CD14-positive monocyte (primary cell): ENCODE data around the gene BBS5. TPM values are rescaled to one million over a fixed set of nuclear protein-coding genes. Genes with fewer than 3 reads are reported as not detected.

Source experiments
- DNase-seq, 3 donors: peaks; one replicate each; pipeline ENCODE4 v3.0.0-alpha.2; 2011 to 2022
- H2AFZ ChIP-seq: 2 replicates; pipeline ENCODE4 v1.6.0; 2012; ENCODE audit warnings: mild to moderate bottlenecking, low read depth, low read length, inconsistent platforms; ENCODE audit not compliant: insufficient read depth, poor library complexity, severe bottlenecking
- H3K27ac ChIP-seq, 2 donors: 1 replicate in 1 of 2; 2 replicates in 1 of 2; pipeline ENCODE4 v1.5.1; 2012 to 2013; ENCODE audit warnings: low read length in 2 of 2, control low read depth in 1 of 2, inconsistent platforms in 1 of 2, low read depth in 1 of 2, mild to moderate bottlenecking in 1 of 2
- H3K27me3 ChIP-seq, 2 donors: one replicate each; pipeline versions ENCODE4 v1.6.0 to v1.6.1; 2011 to 2013; ENCODE audit warnings: low read length in 2 of 2; ENCODE audit not compliant: control insufficient read depth in 2 of 2, insufficient read depth in 2 of 2
- H3K36me3 ChIP-seq, 2 donors: replicated peaks in 1 of 2; 1 replicate in 1 of 2; 2 replicates in 1 of 2; pipeline versions ENCODE4 v1.5.1 to v1.6.1; 2012 to 2013; ENCODE audit warnings: low read length in 2 of 2, control low read depth in 1 of 2, inconsistent platforms in 1 of 2, mild to moderate bottlenecking in 1 of 2; ENCODE audit not compliant: insufficient read depth in 2 of 2, control insufficient read depth in 1 of 2
- H3K4me1 ChIP-seq, 2 donors: 1 replicate in 1 of 2; 2 replicates in 1 of 2; pipeline versions ENCODE4 v1.5.1 to v1.6.1; 2012 to 2013; ENCODE audit warnings: low read length in 2 of 2, control low read depth in 1 of 2, inconsistent platforms in 1 of 2, mild to moderate bottlenecking in 1 of 2, moderate library complexity in 1 of 2; ENCODE audit not compliant: insufficient read depth in 2 of 2, control insufficient read depth in 1 of 2
- H3K4me2 ChIP-seq: replicated peaks from 2 replicates; pipeline ENCODE3; 2012; ENCODE audit warnings: low read length, moderate library complexity, mild to moderate bottlenecking; ENCODE audit not compliant: poor library complexity, severe bottlenecking; ENCODE audit errors: extremely low read depth
- H3K4me3 ChIP-seq, 3 experiments: fragments of 200-600 bp in 1 of 3; sonication (generic) in 1 of 3; replicated peaks in 1 of 3; 1 replicate in 2 of 3; 2 replicates in 1 of 3; pipeline ENCODE4 v1.5.1; 2011 to 2013; ENCODE audit warnings: low read length in 3 of 3, mild to moderate bottlenecking in 3 of 3, control low read depth in 2 of 3, low read depth in 2 of 3, inconsistent platforms in 1 of 3, moderate library complexity in 1 of 3
- H3K79me2 ChIP-seq: 2 replicates; pipeline ENCODE4 v1.6.0; 2012; ENCODE audit warnings: mild to moderate bottlenecking, control low read depth, inconsistent platforms, low read length, moderate library complexity; ENCODE audit not compliant: insufficient read depth
- H3K9ac ChIP-seq: 2 replicates; pipeline ENCODE4 v1.6.0; 2017; ENCODE audit warnings: low read length, mild to moderate bottlenecking; ENCODE audit not compliant: insufficient read depth, poor library complexity, severe bottlenecking
- H3K9me3 ChIP-seq, 2 donors: replicated peaks in 1 of 2; 1 replicate in 1 of 2; 2 replicates in 1 of 2; pipeline versions ENCODE4 v1.5.1 to v1.6.1; 2012 to 2013; ENCODE audit warnings: low read length in 2 of 2, control low read depth in 1 of 2; ENCODE audit not compliant: control insufficient read depth in 1 of 2, insufficient read depth in 1 of 2
- H4K20me1 ChIP-seq: 2 replicates; pipeline ENCODE4 v1.6.0; 2012; ENCODE audit warnings: mild to moderate bottlenecking, low read length, control low read depth, moderate library complexity; ENCODE audit not compliant: insufficient read depth
- H3K27ac Mint-ChIP-seq, 7 donors: one replicate each; pipeline ENCODE4 v1.8.0; 2020; ENCODE audit warnings: mild to moderate bottlenecking in 7 of 7, mixed read lengths in 7 of 7, moderate library complexity in 6 of 7, inconsistent platforms in 2 of 7
- H3K27me3 Mint-ChIP-seq, 3 donors: one replicate each; pipeline ENCODE4 v1.8.0; 2021 to 2022; ENCODE audit warnings: low read depth in 3 of 3, mild to moderate bottlenecking in 3 of 3, mixed read lengths in 3 of 3, moderate library complexity in 3 of 3, inconsistent platforms in 1 of 3
- H3K36me3 Mint-ChIP-seq, 2 donors: one replicate each; pipeline ENCODE4 v1.8.0; 2020; ENCODE audit warnings: mixed read lengths in 2 of 2, inconsistent platforms in 1 of 2, mild to moderate bottlenecking in 1 of 2
- H3K4me1 Mint-ChIP-seq: one replicate; pipeline ENCODE4 v1.8.0; 2020; ENCODE audit warnings: mild to moderate bottlenecking, mixed read lengths
- H3K4me3 Mint-ChIP-seq, 2 donors: one replicate each; pipeline ENCODE4 v1.8.0; 2020; ENCODE audit warnings: mild to moderate bottlenecking in 2 of 2, mixed read lengths in 2 of 2, moderate library complexity in 1 of 2
- H3K9me3 Mint-ChIP-seq, 7 donors: one replicate each; pipeline ENCODE4 v1.8.0; 2020 to 2022; ENCODE audit warnings: mixed read lengths in 7 of 7, mild to moderate bottlenecking in 6 of 7, moderate library complexity in 6 of 7, inconsistent platforms in 2 of 7
- CTCF ChIP-seq: fragments of 200-600 bp; IDR thresholded peaks from one replicate; pipeline ENCODE4 v1.8.0; 2022; ENCODE audit warnings: antibody characterized with exemption, mild to moderate bottlenecking
- WGBS: methylation state at CpG from one replicate; pipeline ENCODE4 v1.1.5; 2013; ENCODE audit warnings: missing lambda C conversion rate; ENCODE audit not compliant: insufficient coverage; 5-methylcytosine and 5-hydroxymethylcytosine counted together
- intact Hi-C, 2 donors: fragments of 100-400 bp; cut with micrococcal nuclease; formaldehyde crosslinking; loops; one replicate each; pipeline versions ENCODE4 v1.15.0 to v1.15.1; 2023
- polyA plus RNA-seq, 3 donors: library from polyadenylated mRNA; depleted of rRNA in 1 of 3; unstranded in 2 of 3; stranded (reverse) in 1 of 3; fragments of 300-500 nt in 2 of 3; fragments of >200 nt in 1 of 3; fragmentation: Illumina TruSeq in 2 of 3; gene quantifications; 1 replicate in 2 of 3; 2 replicates in 1 of 3; pipeline ENCODE4 v1.2.3, GENCODE V29; 2012 to 2021

The BBS5 gene
- polyA plus RNA-seq, 3 donors = 0.04 to 0.08 TPM; not detected in 1

DNA sequence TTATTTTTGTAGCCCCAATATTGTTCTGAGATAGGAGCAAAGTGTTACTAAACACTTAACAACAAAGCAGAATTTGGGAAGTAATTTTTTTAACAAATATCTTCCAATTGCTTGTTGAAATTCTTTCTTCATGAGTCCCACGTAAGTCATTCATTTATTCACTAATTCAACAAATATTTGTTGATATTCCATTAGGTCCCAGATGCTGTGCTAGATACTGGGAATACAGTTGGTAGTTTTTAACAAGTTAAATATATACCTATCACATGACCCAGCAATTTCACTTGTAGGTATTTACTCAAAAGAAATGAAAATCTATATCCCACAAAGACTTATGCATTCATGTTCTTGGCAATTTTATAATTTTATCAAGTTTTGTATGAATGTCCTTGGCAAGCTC is 7.0 kb upstream of the BBS5 start:
- intact Hi-C loops = no loop called here

GRCh38 chr2:169476459-169476858 is 2.8 kb upstream of the BBS5 start:
- H3K4me1 Mint-ChIP-seq = peaks cover 26% of the 10 kb centered on the region
- no peak for DNase-seq
- H3K27me3 ChIP-seq = no peaks in the 10 kb centered on the region
- H3K27ac ChIP-seq = no peak overlapping the region
- TF ChIP-seq CTCF = no peak
- no peak overlapping the region for H3K4me3 Mint-ChIP-seq
- no peaks in the 10 kb centered on the region for H3K36me3 Mint-ChIP-seq
- H3K4me1 ChIP-seq = peaks cover 14 to 19% of the 10 kb centered on the region in 2 donors
- H3K9me3 ChIP-seq = no peaks in the 10 kb centered on the region
- H4K20me1 ChIP-seq = no peaks in the 10 kb centered on the region
- intact Hi-C loops = no loop called here
- H2AFZ ChIP-seq = no peak overlapping the region
- no peak overlapping the region for H3K4me3 ChIP-seq
- H3K79me2 ChIP-seq = no peaks in the 10 kb centered on the region
- H3K4me2 ChIP-seq = no peak overlapping the region
- H3K9me3 Mint-ChIP-seq = peaks cover 0 to 2% (median 0%) of the 10 kb centered on the region in 7 donors
- H3K36me3 ChIP-seq = no peaks in the 10 kb centered on the region
- no peak overlapping the region for H3K9ac ChIP-seq
- H3K27ac Mint-ChIP-seq = no peak overlapping the region
- H3K27me3 Mint-ChIP-seq = peaks cover 0 to 6% (median 6%) of the 10 kb centered on the region in 3 donors
- no CpG with 5 or more reads among the region's 3 CpGs for WGBS

More for the DNA sequence above, 7.0 kb upstream of the BBS5 start:
- Histone ChIP-seq H3K9ac (no peak overlapping the region), H3K27me3 (no peaks in the 10 kb centered on the region), H3K79me2 (no peaks in the 10 kb centered on the region), H2AFZ (no peak overlapping the region), H4K20me1 (no peaks in the 10 kb centered on the region), H3K4me3 (no peak overlapping the region), H3K36me3 (no peaks in the 10 kb centered on the region), H3K9me3 (no peaks in the 10 kb centered on the region), H3K4me2 (no peak overlapping the region), H3K27ac (no peak overlapping the region), H3K4me1 (no peaks in the 10 kb centered on the region)
- H3K4me1 Mint-ChIP-seq = no peaks in the 10 kb centered on the region
- no peak overlapping the region for H3K4me3 Mint-ChIP-seq
- DNase-seq = no peak
- H3K27me3 Mint-ChIP-seq = no peaks in the 10 kb centered on the region
- TF ChIP-seq CTCF = no peak
- no peaks in the 10 kb centered on the region for H3K36me3 Mint-ChIP-seq
- no CpG with 5 or more reads among the region's 1 CpG for WGBS
- no peak overlapping the region for H3K27ac Mint-ChIP-seq
- H3K9me3 Mint-ChIP-seq = peaks cover 0 to 2% (median 0%) of the 10 kb centered on the region in 7 donors
